H9 (cell line): ENCODE measurements around the gene EML4. TPM values are rescaled to one million over a fixed set of nuclear protein-coding genes. Genes with fewer than 3 reads are reported as not detected.

Experiments
- DNase-seq: peaks from one replicate; pipeline ENCODE4 v3.0.0-alpha.2; 2017
- H2AFZ ChIP-seq: one replicate; pipeline ENCODE4 v1.6.1; 2013; ENCODE audit warnings: mild to moderate bottlenecking, low read length, control low read depth, moderate library complexity
- H2AK5ac ChIP-seq: 2 replicates; pipeline ENCODE4 v1.6.1; 2013; ENCODE audit warnings: low read length, control low read depth, mixed read lengths; ENCODE audit not compliant: insufficient read length
- H2BK120ac ChIP-seq: one replicate; pipeline ENCODE4 v1.6.1; 2013; ENCODE audit warnings: low read depth, mild to moderate bottlenecking, low read length, control low read depth, inconsistent platforms; ENCODE audit not compliant: poor library complexity, severe bottlenecking
- H2BK12ac ChIP-seq: 2 replicates; pipeline ENCODE4 v1.6.1; 2013; ENCODE audit warnings: low read length, control low read depth, mixed read lengths, low read depth; ENCODE audit not compliant: insufficient read length
- H2BK15ac ChIP-seq: 2 replicates; pipeline ENCODE4 v1.6.1; 2013; ENCODE audit warnings: low read depth, low read length, control low read depth
- H2BK20ac ChIP-seq: one replicate; pipeline ENCODE4 v1.6.1; 2013; ENCODE audit warnings: low read depth, mild to moderate bottlenecking, low read length, control low read depth, inconsistent platforms; ENCODE audit not compliant: poor library complexity, severe bottlenecking
- H2BK5ac ChIP-seq: 2 replicates; pipeline ENCODE4 v1.6.1; 2013; ENCODE audit warnings: low read length, control low read depth, mixed read lengths; ENCODE audit not compliant: insufficient read length
- H3K14ac ChIP-seq: 2 replicates; pipeline ENCODE4 v1.6.1; 2013; ENCODE audit warnings: low read length, control low read depth; ENCODE audit not compliant: insufficient read depth
- H3K18ac ChIP-seq: 2 replicates; pipeline ENCODE4 v1.6.1; 2013; ENCODE audit warnings: low read depth, mild to moderate bottlenecking, mixed read lengths, low read length, control low read depth; ENCODE audit not compliant: insufficient read length
- H3K23ac ChIP-seq: 2 replicates; pipeline ENCODE4 v1.6.1; 2013; ENCODE audit warnings: low read length, control low read depth, mixed read lengths, low read depth; ENCODE audit not compliant: insufficient read length
- H3K23me2 ChIP-seq: 2 replicates; pipeline ENCODE4 v1.6.1; 2013; ENCODE audit warnings: low read depth, mild to moderate bottlenecking, mixed read lengths, low read length, control low read depth; ENCODE audit not compliant: insufficient read length, poor library complexity, severe bottlenecking
- H3K27ac ChIP-seq: 2 replicates; pipeline ENCODE4 v1.5.1; 2013; ENCODE audit warnings: low read length, control low read depth, mixed read lengths, low read depth; ENCODE audit not compliant: insufficient read length
- H3K27me3 ChIP-seq: 2 replicates; pipeline ENCODE4 v1.6.1; 2013; ENCODE audit warnings: low read length, control low read depth, inconsistent platforms; ENCODE audit not compliant: insufficient read depth
- H3K4ac ChIP-seq: 2 replicates; pipeline ENCODE4 v1.6.1; 2013; ENCODE audit warnings: low read depth, mild to moderate bottlenecking, control low read depth, inconsistent platforms, low read length, moderate library complexity
- H3K4me1 ChIP-seq: 2 replicates; pipeline ENCODE4 v1.6.1; 2013; ENCODE audit warnings: low read length, control low read depth, inconsistent platforms; ENCODE audit not compliant: insufficient read depth
- H3K4me2 ChIP-seq: 2 replicates; pipeline ENCODE4 v1.6.1; 2013; ENCODE audit warnings: low read length, control low read depth, mixed read lengths; ENCODE audit not compliant: insufficient read length, insufficient read depth
- H3K56ac ChIP-seq: 2 replicates; pipeline ENCODE4 v1.6.1; 2013; ENCODE audit warnings: low read depth, mild to moderate bottlenecking, mixed read lengths, low read length, control low read depth; ENCODE audit not compliant: insufficient read length
- H3K79me1 ChIP-seq: 2 replicates; pipeline ENCODE4 v1.6.1; 2013; ENCODE audit warnings: low read depth, mild to moderate bottlenecking, moderate library complexity, low read length, control low read depth, inconsistent platforms; ENCODE audit not compliant: insufficient read depth, poor library complexity, severe bottlenecking
- H3K79me2 ChIP-seq: 2 replicates; pipeline ENCODE4 v1.6.1; 2013; ENCODE audit warnings: low read length, control low read depth, inconsistent platforms; ENCODE audit not compliant: insufficient read depth
- H3K9ac ChIP-seq: 2 replicates; pipeline ENCODE4 v1.6.1; 2013; ENCODE audit warnings: low read length, control low read depth, mixed read lengths; ENCODE audit not compliant: insufficient read length; ENCODE audit errors: extremely low read depth
- H3K9me3 ChIP-seq: one replicate; pipeline ENCODE4 v1.6.1; 2013; ENCODE audit warnings: low read depth, low read length, inconsistent platforms; ENCODE audit not compliant: control insufficient read depth
- H3T11ph ChIP-seq: one replicate; pipeline ENCODE4 v1.6.1; 2013; ENCODE audit warnings: mild to moderate bottlenecking, low read length, control low read depth, inconsistent platforms
- H4K20me1 ChIP-seq: one replicate; pipeline ENCODE4 v1.6.1; 2013; ENCODE audit not compliant: control insufficient read depth, insufficient read length, insufficient read depth
- H4K5ac ChIP-seq: 2 replicates; pipeline ENCODE4 v1.6.1; 2013; ENCODE audit warnings: low read depth, mild to moderate bottlenecking, mixed read lengths, low read length, control low read depth; ENCODE audit not compliant: insufficient read length
- H4K8ac ChIP-seq: replicated peaks from 2 replicates; pipeline ENCODE4 v1.6.1; 2013; ENCODE audit warnings: low read length, control low read depth, mixed read lengths, low read depth; ENCODE audit not compliant: insufficient read length
- H4K91ac ChIP-seq: 2 replicates; pipeline ENCODE4 v1.6.1; 2013; ENCODE audit warnings: low read depth, mild to moderate bottlenecking, moderate library complexity, mixed read lengths, low read length, control low read depth; ENCODE audit not compliant: insufficient read length
- H3K27ac Mint-ChIP-seq, 3 experiments: 2 replicates in 2 of 3; 3 replicates in 1 of 3; pipeline ENCODE4 v1.8.0; 2020 to 2021; ENCODE audit warnings: mixed read lengths in 3 of 3, mild to moderate bottlenecking in 1 of 3, moderate library complexity in 1 of 3
- H3K27me3 Mint-ChIP-seq: 2 replicates; pipeline ENCODE4 v1.8.0; 2021; ENCODE audit warnings: low read depth, mild to moderate bottlenecking, moderate library complexity, mixed read lengths
- H3K36me3 Mint-ChIP-seq, 3 experiments: 2 replicates in 2 of 3; 3 replicates in 1 of 3; pipeline ENCODE4 v1.8.0; 2020 to 2021; ENCODE audit warnings: low read depth in 3 of 3, mixed read lengths in 3 of 3; ENCODE audit not compliant: insufficient read depth in 1 of 3
- H3K4me1 Mint-ChIP-seq, 2 experiments: 2 replicates each; pipeline ENCODE4 v1.8.0; 2020; ENCODE audit warnings: mixed read lengths in 2 of 2
- H3K4me3 Mint-ChIP-seq, 2 experiments: 2 replicates in 1 of 2; 3 replicates in 1 of 2; pipeline ENCODE4 v1.8.0; 2020 to 2021; ENCODE audit warnings: mild to moderate bottlenecking in 2 of 2, mixed read lengths in 2 of 2, moderate library complexity in 1 of 2
- H3K9me3 Mint-ChIP-seq, 2 experiments: 2 replicates in 1 of 2; 3 replicates in 1 of 2; pipeline ENCODE4 v1.8.0; 2020; ENCODE audit warnings: mild to moderate bottlenecking in 2 of 2, mixed read lengths in 2 of 2, moderate library complexity in 1 of 2
- WGBS: extraction: QIAGEN DNeasy Blood & Tissue Kit; methylation state at CpG from one replicate; pipeline ENCODE4 v1.1.7; 2013; ENCODE audit warnings: missing lambda C conversion rate, low lambda C conversion rate, mixed read lengths; ENCODE audit not compliant: insufficient read length; ENCODE audit errors: extremely low coverage; 5-methylcytosine and 5-hydroxymethylcytosine counted together
- total RNA-seq: library from RNA; stranded (reverse); gene quantifications from 2 replicates; pipeline ENCODE4 v1.2.1, GENCODE V29; 2021
- TF ChIP-seq, protein P1 (sequence below): fragments of 200-600 bp; sonication (generic); conservative IDR thresholded peaks from 3 replicates; pipeline ENCODE4 v1.8.0; 2021; ENCODE audit warnings: antibody characterized with exemption, mild to moderate bottlenecking

Gene EML4
- total RNA-seq, 1 experiment from 2014 or later: 68.6 TPM

DNA sequence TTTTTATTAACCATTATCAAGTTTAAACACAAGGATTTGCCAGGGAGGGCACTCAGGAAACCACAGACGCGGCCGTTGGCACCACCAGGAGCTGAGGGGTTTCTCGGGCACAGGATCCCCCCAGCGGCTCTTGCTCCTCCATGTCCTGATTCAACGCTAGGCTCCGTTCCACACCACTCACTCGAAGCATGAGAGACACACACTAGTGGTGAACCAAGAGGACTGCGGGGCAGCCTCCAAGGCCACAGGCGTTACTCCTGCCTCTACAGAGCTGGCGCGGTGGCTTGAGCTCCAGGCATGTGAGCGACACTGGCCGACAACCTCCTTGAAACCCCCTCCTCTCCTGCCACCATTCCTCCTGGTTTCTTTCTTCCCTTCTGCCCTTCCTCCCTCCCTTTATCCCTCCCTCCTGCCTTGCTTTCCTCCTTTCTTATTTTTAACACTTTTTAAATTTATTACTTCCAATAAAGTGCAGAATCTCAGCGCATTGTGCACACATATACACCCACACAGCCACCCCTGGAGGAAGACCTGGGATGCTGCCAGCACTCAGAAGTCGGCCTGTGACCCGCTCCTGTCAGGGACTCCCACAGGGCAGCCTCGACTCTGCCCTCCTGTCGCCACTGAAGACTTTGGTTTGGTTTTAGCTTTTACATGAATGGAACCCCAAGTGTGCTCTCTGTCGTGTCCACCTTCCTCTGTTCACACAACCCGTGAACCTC is 170.2 kb downstream of the EML4 start:
- no peak overlapping the region for H2BK5ac ChIP-seq
- Mint-ChIP-seq H3K27me3 (no peaks in the 10 kb centered on the region; the same call in 1 of the 2 replicates), H3K4me1 (peaks cover 10 to 20% of the 10 kb centered on the region in 2 experiments), H3K27ac (peak overlapping the region; percentile 24 to 86 (median 28); a peak in 5 of 7 replicates), H3K9me3 (no peaks in the 10 kb centered on the region), H3K4me3 (no peak overlapping the region), H3K36me3 (peaks cover 11 to 19% (median 19%) of the 10 kb centered on the region in 3 experiments; a peak in 6 of 7 replicates)
- no peak overlapping the region for H2BK12ac ChIP-seq
- no peaks in the 10 kb centered on the region for H3K79me1 ChIP-seq
- H2AFZ ChIP-seq: no peak overlapping the region
- no peak overlapping the region for H3K56ac ChIP-seq
- no peaks in the 10 kb centered on the region for H3K4me1 ChIP-seq
- H3K9ac ChIP-seq: no peak overlapping the region
- no peak overlapping the region for H3K18ac ChIP-seq
- H4K8ac ChIP-seq: no peak overlapping the region
- no peaks in the 10 kb centered on the region for H3K9me3 ChIP-seq
- no peak overlapping the region for H3K4ac ChIP-seq
- no peaks in the 10 kb centered on the region for H3K23me2 ChIP-seq
- TF ChIP-seq, protein P1, sequence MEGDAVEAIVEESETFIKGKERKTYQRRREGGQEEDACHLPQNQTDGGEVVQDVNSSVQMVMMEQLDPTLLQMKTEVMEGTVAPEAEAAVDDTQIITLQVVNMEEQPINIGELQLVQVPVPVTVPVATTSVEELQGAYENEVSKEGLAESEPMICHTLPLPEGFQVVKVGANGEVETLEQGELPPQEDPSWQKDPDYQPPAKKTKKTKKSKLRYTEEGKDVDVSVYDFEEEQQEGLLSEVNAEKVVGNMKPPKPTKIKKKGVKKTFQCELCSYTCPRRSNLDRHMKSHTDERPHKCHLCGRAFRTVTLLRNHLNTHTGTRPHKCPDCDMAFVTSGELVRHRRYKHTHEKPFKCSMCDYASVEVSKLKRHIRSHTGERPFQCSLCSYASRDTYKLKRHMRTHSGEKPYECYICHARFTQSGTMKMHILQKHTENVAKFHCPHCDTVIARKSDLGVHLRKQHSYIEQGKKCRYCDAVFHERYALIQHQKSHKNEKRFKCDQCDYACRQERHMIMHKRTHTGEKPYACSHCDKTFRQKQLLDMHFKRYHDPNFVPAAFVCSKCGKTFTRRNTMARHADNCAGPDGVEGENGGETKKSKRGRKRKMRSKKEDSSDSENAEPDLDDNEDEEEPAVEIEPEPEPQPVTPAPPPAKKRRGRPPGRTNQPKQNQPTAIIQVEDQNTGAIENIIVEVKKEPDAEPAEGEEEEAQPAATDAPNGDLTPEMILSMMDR: peak; percentile 39; the same call in 2 of the 3 replicates
- no peak overlapping the region for H2BK120ac ChIP-seq
- H4K5ac ChIP-seq: no peak overlapping the region
- H3K27ac ChIP-seq: no peak overlapping the region
- no peaks in the 10 kb centered on the region for H3K79me2 ChIP-seq
- H2AK5ac ChIP-seq: no peak overlapping the region
- H3K23ac ChIP-seq: no peak overlapping the region
- H3K4me2 ChIP-seq: no peak overlapping the region
- no peak overlapping the region for H2BK20ac ChIP-seq
- DNase-seq: peak; percentile 69
- no peak overlapping the region for H4K91ac ChIP-seq
- H3T11ph ChIP-seq: no peak overlapping the region
- no peak overlapping the region for H2BK15ac ChIP-seq
- no peaks in the 10 kb centered on the region for H3K27me3 ChIP-seq
- H4K20me1 ChIP-seq: no peaks in the 10 kb centered on the region
- H3K14ac ChIP-seq: no peak overlapping the region
- no CpG with 5 or more reads among the region's 21 CpGs for WGBS
